Stimulated activated CD8-positive, alpha-beta memory T cell treated with anti-CD3 and anti-CD28 coated beads, Interleukin-15, amount 100 ng/mL, for 24 hours (primary cell): Measurements from ENCODE around the gene DND1.
"Not testable (repeated sequence)": the region's sequence is repeated elsewhere in the genome, so short reads cannot be mapped to it uniquely, and the experiment has no call there.

Source experiments
- DNase-seq: peaks from one replicate; pipeline ENCODE4 v3.0.0-alpha.2; 2020; ENCODE audit warnings: low read depth

Gene DND1

GRCh38 chr5:140630292-140631035, 42.9 kb downstream of the DND1 start:
- no peak for DNase-seq

- DNase-seq, result no peak
These were observed 44.7 kb downstream of the DND1 start for GRCh38 chr5:140628711-140629110.

- no peak for DNase-seq
These were observed 45.4 kb downstream of the DND1 start for GRCh38 chr5:140627972-140628371.

- not testable (repeated sequence) for DNase-seq
These were observed 48.5 kb downstream of the DND1 start for GRCh38 chr5:140624886-140625285.

- not testable (repeated sequence) for DNase-seq
These were observed 50.3 kb downstream of the DND1 start for GRCh38 chr5:140623061-140623460.

GRCh38 chr5:140622301-140622700, 51.1 kb downstream of the DND1 start:
- DNase-seq, result no peak
